ENCODE measurements around the gene UBE2O. TPM values are rescaled to one million over a fixed set of nuclear protein-coding genes. Genes with fewer than 3 reads are reported as not detected.

Gene UBE2O
- total RNA-seq, 1 experiment from 2014 or later, result 52.6 TPM

- Histone ChIP-seq H3K4me2 (ENCODE audit: insufficient read depth, insufficient read length, low read length) (peak overlapping the region; percentile 79), H3K79me1 (ENCODE audit: insufficient read depth, low read depth, low read length, poor library complexity, severe bottlenecking) (no peaks in the 10 kb centered on the region), H3K9ac (ENCODE audit: extremely low read depth, insufficient read length, low read length) (no peak overlapping the region), H3K9me3 (ENCODE audit: control insufficient read depth, low read depth, low read length) (no peaks in the 10 kb centered on the region), H3K4me1 (ENCODE audit: insufficient read depth, low read length) (0 out of 2 replicates have a peak, but pooled peaks cover 2% of the 10 kb centered on the region), H4K5ac (ENCODE audit: insufficient read length, low read depth, low read length) (no peak overlapping the region), H4K20me1 (ENCODE audit: control insufficient read depth, insufficient read depth, insufficient read length) (no peaks in the 10 kb centered on the region), H4K8ac (replicated peaks; ENCODE audit: insufficient read length, low read depth, low read length) (no peak overlapping the region), H2AK5ac (ENCODE audit: insufficient read length, low read length) (no peak overlapping the region), H2BK15ac (ENCODE audit: low read depth, low read length) (no peak overlapping the region), H3T11ph (ENCODE audit: low read length) (no peak overlapping the region), H3K23me2 (ENCODE audit: insufficient read length, low read depth, low read length, poor library complexity, severe bottlenecking) (peaks cover 17% of the 10 kb centered on the region), H2BK5ac (ENCODE audit: insufficient read length, low read length) (no peak overlapping the region), H3K79me2 (ENCODE audit: insufficient read depth, low read length) (no peaks in the 10 kb centered on the region), H4K91ac (ENCODE audit: insufficient read length, low read depth, low read length) (no peak overlapping the region), H2BK120ac (ENCODE audit: low read depth, low read length, poor library complexity, severe bottlenecking) (no peak overlapping the region), H2BK20ac (ENCODE audit: low read depth, low read length, poor library complexity, severe bottlenecking) (no peak overlapping the region), H3K14ac (ENCODE audit: insufficient read depth, low read length) (no peak overlapping the region), H3K18ac (ENCODE audit: insufficient read length, low read depth, low read length) (no peak overlapping the region), H3K4ac (ENCODE audit: low read depth, low read length) (no peak overlapping the region), H3K23ac (ENCODE audit: insufficient read length, low read depth, low read length) (no peak overlapping the region), H3K27ac (ENCODE audit: insufficient read length, low read depth, low read length) (no peak overlapping the region), H3K56ac (ENCODE audit: insufficient read length, low read depth, low read length) (no peak overlapping the region), H2AFZ (ENCODE audit: low read length) (no peak overlapping the region), H2BK12ac (ENCODE audit: insufficient read length, low read depth, low read length) (no peak overlapping the region), H3K27me3 (ENCODE audit: insufficient read depth, low read length) (peaks cover 16% of the 10 kb centered on the region; the same call in 1 of the 2 replicates)
- TF ChIP-seq CTCF (conservative IDR thresholded peaks at IDR 0.05), result no peak
- DNase-seq, result peak; percentile 82
- no peaks in the 10 kb centered on the region; a peak in 2 of 5 replicates for H3K9me3 Mint-ChIP-seq
- peak overlapping the region; percentile 81 to 96 for H3K4me3 Mint-ChIP-seq
- peaks cover 13 to 27% of the 10 kb centered on the region in 2 experiments for H3K4me1 Mint-ChIP-seq
- H3K27ac Mint-ChIP-seq, result peak overlapping the region in 1 of 3 experiments; percentile 53; a peak in 2 of 7 replicates
- peaks cover 69% of the 10 kb centered on the region for H3K27me3 Mint-ChIP-seq (ENCODE audit: low read depth)
- WGBS (ENCODE audit: extremely low coverage, insufficient read length, low lambda C conversion rate), result no CpG with 5 or more reads among the region's 21 CpGs
- peaks cover 0 to 2% (median 0%) of the 10 kb centered on the region in 3 experiments; a peak in 2 of 7 replicates for H3K36me3 Mint-ChIP-seq (ENCODE audit: insufficient read depth in 1 of 3, low read depth in 3 of 3)
Measured at GRCh38 chr17:76382351-76382802, 70.6 kb downstream of the UBE2O start.
